GM18511 (cell line): ENCODE measurements around the gene FAM13A.
"Not testable (repeated sequence)": the region's sequence is repeated elsewhere in the genome, so short reads cannot be mapped to it uniquely, and the experiment has no call there.

ENCODE experiments used
- ATAC-seq: cut with Tn5 transposase; IDR thresholded peaks from one replicate; pipeline ENCODE4 v1.9.1; 2021; ENCODE audit warnings: mild to moderate bottlenecking, moderate library complexity; ENCODE audit not compliant: unreplicated experiment

The FAM13A gene

DNA sequence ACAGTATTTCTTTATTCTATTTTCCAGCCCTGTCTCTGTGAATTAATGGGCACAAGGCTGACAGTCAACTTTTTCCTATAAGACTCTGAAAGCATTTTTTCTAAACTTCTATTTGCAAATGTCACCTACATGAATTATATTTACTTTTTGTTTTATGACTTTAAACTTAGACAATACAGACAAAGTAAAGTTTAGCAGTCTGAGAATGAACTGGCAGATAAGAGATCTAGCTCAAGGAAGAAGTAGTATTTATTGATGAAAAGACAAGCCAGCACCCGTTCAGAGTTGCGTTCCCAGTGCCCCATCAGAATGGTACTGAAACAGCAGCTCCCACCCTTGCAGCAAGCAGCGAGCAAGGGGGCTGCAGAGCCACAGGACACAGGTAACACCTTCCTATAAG lies 148.5 kb downstream of the FAM13A start:
- ATAC-seq = no peak

DNA sequence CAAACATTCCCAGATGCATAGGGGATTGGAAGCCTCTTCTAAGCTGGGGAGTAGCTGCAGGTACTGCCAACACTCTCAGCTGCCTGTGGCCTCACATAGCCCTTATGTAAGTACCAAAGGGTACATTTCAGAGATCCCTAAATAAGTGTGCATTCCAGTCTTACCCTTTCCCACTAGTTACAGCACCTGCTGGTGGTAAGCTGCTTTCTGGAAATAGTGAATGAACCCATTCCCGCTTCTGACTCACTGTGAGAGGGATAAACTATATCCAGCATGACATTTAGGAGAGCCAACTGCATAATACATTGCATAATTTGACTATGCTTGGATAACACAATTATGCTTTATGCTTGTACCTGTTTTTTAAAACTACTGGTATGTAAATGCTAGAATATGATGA lies 149.0 kb downstream of the FAM13A start:
- ATAC-seq = no peak

DNA sequence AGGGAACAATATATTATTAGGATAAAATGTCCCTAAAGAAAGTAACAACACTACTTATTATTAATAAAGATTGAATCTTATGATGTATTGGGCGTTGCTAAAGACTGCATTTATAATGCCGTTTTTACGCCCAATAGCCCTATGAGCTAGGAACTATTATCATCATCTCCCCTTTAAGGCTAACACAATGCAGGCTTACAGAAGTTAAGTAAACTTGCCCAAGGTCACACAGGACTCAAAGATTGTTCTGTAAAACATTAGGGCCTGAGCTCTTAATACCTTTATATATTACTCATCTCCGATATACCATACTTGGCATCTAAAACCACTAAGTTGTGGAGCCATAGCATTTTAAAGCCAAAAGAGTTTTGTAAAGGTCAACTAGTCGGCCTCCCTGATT lies 149.5 kb downstream of the FAM13A start:
- ATAC-seq = no peak

DNA sequence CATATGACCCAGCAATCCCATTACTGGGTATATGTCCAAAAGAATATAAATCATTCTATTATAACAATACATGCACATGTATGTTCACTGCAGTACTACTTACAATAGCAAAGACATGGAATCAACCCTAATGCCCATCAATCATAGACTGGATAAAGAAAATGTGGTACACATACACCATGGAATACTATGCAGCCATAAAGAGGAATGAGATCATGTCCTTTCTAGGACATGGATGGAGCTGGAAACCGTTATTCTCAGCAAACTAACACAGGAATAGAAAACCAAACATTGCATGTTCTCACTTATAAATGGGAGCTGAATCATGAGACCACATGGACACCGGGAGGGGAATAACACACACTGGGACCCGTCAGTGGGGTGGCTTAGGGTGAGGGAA lies 152.7 kb downstream of the FAM13A start:
- not testable (repeated sequence) for ATAC-seq

DNA sequence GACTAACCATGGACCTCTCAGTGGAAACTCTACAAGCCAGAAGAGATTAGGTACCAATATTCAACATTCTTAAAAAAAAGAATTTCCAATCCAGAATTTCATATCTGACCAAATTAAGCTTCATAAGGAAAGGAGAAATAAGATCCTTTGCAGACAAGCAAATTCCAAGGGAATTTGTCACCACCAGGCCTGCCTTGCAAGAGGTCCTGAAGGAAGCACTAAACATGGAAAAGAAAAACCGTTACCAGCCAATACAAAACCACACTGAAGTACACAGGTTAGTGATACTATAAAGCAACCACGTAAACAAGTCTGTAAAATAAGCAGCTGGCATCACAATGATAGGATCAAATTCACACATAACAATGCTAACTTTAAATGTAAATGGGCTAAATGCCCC lies 156.6 kb downstream of the FAM13A start:
- no peak for ATAC-seq

DNA sequence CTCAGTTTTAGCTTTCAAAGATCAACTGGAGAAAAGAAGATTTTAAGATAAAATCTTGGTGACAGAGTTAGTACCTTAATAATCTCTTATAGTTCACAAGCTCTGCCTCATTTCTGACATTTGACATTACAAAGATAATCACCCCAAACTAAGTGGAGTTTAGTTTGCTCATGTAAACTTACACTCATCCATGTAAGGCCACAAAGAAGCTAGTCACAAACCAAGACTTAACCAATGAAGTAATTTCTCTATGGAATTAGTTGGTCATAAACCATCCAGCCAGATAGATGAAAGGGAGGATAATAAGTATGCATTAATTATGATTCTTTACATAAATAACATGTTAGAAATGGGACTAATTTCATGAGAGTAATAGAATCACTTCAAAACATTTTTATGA lies 159.2 kb downstream of the FAM13A start:
- ATAC-seq = no peak

DNA sequence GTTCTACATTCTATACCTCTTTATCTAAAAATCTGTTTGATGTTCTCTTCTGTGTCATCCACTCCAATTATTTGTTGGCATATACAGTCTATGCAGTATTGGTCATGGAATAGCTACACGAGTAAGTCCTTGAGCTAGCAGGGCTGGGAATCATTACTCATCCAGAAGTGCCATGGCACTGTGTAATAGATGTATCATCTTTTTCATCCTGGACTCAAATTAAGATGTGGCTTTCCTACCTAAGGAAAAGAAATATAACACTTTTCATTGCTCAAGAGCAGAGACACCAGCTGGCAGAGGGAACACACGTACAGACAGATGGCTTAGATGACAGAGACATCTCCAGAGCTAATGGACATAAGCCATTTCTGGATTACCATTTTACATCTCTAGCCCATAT lies 159.8 kb downstream of the FAM13A start:
- no peak for ATAC-seq

DNA sequence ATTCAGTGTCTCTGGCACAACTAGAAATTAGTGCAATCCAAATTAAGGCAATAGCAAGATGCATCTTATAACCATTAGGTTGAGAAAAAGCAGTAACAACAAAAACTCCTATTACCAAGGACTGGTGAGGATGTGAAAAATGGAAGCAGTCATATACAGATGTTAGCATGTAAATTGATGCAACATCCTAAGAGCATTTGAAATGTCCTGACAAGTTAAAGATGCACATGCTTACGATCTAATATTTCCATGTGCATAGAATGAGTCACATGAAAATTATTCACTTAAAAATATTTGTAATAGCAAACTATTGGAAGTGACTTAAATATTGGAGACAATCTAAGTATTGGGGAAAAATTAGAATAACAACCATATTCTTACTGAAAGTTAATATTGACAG lies 163.0 kb downstream of the FAM13A start:
- ATAC-seq = no peak

DNA sequence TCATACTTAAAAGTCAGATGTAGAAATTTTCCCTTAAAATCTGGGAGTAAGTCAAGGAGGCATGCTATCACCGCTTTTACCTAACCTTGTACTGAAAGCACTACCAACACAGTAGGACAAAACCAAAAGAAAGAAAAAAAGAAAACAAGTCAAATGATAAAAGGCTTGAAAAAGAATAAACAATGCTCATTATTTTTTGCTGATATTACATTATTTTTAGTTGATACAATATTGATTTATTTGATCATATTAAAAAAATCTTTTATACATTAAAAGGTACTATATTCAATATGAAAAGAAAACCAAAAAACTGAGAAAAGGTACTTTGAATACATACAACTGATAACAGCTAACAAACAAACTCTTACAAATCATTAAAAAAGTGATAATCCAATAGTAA lies 164.3 kb downstream of the FAM13A start:
- no peak for ATAC-seq

DNA sequence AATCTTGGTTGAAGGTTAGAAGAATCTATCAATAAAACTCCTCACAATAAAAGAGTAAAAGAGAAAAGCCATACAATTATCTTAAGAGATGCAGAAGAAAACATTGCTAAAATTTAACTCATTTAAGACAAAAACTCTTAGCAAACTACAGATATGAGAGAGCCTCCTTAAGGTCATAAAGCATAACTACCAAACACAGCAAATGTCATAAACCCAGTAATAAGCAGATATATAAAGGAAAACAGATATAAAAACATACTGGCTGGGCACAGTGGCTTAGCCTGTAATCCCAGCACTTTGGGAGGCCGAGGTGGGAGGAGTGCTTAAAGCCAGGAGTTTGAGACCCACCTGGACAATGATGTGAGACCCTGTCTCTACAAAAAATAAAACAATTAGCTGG lies 165.3 kb downstream of the FAM13A start:
- ATAC-seq = no peak

DNA sequence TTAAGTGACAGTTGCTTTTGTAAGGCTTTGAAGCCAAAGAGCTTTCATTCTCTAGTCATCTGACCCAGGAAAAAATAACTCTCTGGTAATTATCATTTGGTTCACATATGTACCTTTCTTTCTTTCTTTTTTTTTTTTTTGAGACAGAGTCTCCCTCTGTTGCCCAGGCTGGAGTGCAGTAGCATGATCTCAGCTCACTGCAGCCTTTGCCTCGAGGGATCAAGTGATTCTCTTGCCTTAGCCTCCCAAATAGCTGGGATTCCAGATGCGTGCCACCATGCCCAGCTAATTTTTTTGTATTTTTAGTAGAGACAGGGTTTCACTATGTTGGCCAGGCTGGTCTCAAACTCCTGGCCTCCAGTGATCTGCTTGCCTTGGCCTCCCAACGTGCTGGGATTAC lies 169.6 kb downstream of the FAM13A start:
- not testable (repeated sequence) for ATAC-seq

DNA sequence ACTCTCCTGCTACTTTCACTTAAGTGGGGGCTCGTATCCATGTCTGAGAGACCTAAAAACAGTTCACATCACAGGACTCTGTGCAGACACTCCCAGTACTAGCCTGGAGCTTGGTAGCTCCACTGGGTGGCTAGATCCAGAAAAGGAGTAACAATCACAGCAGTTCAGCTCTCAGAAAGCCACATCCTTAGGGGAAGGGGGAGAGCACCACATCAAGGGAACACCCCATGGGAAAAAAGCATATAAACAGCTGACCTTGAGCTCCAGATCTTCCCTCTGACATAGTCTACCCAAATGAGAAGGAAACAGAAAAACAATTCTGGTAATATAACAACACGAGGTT lies 175.8 kb downstream of the FAM13A start:
- no peak for ATAC-seq

DNA sequence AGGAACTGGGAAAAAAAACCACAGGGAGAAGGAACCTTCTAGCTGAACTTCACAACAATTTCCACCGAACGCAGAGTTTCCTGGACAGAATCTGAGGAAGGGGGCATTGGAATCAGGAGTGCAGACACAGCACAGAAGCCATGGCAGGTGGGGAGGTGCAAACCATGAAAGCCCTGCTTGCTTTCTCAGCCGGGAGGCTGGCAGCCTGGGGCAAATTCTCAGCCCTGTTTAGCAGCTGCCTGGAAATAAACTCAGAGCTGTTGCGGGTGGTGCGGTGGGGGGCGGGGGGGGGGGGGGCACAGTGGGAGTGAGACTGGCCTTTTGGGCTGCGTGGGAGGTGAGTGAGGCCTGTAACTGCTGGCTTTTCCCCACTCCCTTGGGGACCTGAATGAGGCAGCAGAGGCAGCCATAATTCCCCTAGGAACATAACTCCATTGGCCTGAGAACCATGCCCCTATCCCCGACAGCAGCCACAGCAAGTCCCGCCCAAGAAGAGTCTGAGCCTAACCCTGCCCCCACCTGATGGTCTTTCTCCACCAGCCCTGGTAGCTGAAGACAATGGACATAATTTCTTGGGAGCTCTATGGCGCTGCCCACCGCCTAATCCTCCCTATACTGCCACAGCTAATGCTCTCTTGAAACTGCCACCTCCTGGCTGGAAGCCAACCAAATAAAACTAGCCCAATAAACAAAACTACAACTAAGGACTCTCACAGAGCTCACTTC lies 176.3 kb downstream of the FAM13A start:
- ATAC-seq = no peak

DNA sequence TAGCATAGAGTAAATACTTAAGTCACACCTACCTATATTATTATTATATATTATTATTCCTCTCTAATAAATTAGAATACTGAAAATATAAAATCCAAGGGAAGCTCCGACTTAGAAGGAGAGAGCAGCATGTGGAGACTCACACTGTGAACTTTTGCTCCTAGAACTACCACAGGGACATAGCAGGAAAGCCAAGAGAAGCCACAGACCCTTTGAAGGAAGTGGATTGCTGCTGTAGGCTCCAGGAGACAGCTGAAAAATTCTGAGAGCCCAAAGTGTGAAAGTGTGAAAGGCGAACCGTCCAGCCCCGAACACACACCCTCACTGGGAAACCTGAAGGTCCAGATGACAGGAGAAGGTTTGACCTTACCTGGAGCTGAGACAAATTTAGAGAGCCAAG lies 177.0 kb downstream of the FAM13A start:
- ATAC-seq = no peak

DNA sequence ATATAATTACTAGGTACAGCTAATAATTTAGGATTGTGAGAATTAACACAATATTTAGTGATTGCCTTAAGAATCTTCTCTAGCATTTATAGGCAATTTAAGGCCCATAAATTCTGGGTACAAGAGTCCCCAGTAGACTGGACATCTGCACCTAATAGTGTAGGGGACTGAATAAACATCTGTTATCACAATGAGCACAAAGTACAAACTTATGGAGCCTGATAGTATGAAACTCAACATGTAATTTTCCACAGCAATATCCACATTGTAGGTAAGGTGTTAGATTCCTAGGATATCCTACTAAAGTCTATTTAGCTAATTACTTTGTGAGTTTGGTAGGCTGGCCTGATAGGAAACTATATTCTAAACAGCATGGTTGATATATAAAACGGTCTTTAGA lies 178.3 kb downstream of the FAM13A start:
- no peak for ATAC-seq

DNA sequence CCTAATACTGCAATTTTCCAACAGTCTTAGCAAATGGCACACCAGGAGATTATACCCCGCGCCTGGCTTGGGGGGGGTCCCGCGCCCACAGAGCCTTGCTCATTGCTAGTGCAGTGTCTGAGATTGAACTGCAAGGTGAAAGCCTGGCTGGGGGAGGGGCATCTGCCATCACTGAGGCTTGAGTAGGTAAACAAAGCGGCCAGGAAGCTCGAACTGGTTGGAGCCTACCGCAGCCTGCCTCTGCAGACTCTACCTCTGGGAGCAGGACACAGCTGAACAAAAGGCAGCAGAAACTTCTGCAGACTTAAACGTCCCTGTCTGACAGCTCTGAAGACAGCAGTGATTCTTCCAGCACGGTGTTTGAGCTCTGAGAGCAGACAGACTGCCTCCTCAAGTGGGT lies 186.6 kb downstream of the FAM13A start:
- ATAC-seq = no peak

DNA sequence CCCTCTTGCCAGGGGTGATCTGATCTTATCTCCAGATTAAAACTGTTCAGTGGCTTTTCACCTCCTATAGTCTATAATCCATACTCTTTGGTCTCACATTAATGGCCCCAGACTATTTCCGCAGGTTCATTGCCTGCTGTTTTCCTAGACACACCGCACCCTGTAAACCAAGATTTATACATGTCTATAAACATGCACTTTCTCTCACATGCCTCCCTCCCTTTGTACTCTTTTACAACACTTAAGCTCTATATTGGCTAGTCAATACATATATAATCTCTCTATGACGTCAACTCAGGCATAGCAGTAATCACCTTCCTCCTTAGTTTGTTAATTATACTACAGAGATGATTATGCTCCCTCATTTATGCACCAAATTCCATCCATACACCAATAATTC lies 188.5 kb downstream of the FAM13A start:
- ATAC-seq = no peak

DNA sequence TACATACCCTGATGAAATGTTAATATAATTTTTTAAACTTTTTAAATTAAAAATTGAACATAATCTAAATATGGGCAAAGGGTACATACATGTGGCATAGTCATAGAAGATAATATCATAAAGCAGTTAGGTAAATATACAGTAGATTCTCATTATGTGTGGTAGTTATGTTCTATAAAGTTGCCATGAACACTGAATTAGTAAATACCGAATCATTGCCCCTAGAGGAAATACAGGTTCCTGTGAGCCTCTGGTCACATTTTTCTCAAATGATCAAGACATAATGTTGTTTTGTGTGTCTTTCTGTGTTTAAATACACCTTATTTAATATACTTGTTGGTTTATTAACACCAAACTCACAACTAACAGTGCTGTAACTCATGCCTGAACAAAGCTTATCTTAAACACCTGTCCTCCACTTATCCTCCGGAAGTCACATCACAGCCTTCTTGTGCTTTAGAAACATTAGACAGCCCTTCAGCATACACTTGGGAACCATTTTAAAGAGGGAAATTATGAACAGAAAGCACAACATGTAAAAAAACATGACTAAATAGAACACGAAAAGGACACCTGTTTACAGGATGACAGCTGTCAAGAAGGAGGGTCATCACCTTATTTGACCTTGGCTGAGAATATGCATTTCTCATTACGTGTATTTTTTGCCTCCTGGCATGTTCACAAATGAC lies 190.0 kb downstream of the FAM13A start:
- ATAC-seq = no peak

DNA sequence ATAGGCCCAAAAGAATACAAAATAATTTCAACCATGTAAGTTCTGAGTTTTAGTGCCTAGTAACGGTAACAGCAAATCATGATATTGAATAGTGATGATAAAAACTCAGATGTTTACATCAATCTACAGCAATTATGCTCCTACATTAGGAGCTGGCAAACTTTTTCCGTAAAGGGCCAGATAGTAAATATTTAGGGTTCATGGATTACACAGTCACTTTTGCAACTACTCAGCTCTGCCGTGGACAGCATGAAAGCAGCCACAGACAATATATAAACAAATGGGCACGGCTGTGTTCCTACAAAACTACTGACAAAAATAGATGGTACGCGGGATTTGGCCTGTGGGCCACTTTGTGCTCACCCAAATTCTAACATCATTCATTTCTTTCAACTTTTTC lies 191.5 kb downstream of the FAM13A start:
- ATAC-seq = no peak

DNA sequence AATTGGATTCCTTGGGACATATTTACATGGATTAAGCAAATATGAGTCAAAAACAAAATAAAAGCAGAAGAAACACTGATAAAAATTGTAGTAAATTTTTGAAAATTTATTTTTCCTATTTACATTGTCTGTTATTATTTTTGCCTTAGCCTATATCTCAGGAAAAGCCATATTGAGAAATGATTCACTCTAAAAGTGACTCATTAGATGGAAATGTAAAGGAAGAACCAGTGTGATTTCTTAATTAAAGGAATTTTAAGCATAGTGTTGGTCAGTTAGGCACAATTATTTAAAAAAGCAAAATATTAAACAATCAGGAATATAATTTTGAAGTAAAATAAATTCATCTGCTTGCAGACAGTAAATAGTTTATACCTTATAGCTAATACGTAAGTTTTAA lies 191.9 kb downstream of the FAM13A start:
- ATAC-seq = no peak

DNA sequence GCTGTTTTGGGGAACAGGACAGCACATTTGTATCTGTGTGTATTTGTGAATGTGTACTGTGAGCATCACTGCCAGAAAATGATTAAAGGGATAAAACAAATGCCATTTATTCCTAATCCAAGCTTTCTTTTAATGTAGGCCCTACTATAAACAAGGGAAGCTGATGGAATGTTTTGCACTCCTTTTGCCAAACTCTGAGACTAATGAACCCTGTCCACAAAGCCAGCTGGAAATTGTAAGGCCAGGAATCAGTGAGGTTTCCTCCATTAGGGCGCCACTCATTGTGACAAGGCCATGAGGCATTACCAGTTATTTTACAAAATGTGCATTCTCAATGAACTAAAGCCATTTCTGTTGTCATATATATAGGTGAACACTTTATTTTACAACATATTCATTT lies 196.4 kb downstream of the FAM13A start:
- ATAC-seq = no peak

DNA sequence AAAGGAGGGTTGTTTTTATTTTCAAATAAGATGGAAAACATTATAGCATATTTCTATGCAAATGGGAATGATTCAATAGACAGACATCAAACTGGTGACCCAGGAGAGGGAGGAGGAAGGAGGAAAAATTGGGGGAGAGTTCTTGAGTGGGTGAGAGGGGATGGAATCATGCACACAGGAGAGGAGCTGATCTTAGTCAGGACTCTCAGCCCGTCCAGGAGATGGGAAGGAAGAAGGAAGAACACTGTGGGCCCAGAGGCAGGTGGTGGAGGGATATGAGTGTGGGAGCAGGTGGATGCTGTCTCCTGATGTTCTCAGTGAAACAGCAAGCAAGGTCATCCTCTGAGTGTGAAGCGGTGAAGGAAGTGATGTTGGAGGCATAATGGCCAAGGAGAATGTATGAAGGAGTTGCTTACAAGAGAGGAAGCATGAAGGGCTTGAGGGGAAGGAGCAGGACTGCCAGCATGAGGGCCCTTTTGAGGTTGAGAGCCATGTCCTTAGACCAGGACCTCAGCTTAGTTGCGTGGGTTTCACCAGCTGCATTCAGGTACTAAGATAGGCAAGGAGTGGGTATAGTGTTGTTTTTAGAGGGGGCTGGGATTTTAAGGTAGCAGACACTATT lies 197.7 kb downstream of the FAM13A start:
- ATAC-seq = peak; percentile 38
